Measurements from ENCODE around the gene RSPH1.

Gene RSPH1

DNA sequence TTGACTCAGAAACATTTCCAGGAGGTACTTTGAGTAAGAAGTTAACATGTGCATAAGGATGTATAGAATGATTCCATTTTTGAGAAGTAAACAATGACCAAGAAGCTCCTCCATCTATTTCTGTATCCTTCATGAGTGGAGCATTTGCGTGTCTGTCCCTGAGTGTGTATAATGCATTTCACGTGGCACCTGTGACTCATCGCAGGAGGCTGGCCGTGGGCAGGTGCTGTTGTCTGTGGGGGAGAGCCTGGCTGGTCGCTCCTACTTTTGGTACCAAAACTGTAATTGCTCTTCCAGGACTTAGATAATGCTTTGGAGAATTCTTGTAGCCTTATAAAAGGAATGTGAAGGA lies 34.1 kb upstream of the RSPH1 start:
- DNase-seq: no peak

GRCh38 chr21:42527489-42528158 lies 31.6 kb upstream of the RSPH1 start:
- DNase-seq: no peak

DNA sequence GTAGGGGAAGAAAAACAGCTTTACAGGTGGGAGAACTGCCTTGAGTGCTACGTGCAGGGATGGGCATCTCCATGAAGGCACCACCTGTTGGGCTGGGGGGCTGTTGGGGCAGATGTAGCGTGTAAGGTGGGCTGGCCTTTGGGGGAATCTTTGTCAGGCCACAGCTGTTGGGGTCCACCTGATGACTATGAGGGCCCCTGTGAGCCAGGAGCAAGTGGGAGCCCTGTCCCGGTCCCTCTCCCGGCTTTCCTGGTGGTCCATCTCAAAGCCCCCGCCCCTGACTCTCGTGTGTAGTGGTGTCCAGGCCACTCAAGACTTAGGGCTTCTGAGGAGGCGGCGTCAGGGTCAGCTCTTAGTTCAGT lies 31.1 kb upstream of the RSPH1 start:
- DNase-seq: no peak

- DNase-seq: no peak
These were observed 30.3 kb upstream of the RSPH1 start for GRCh38 chr21:42526379-42526727.

DNA sequence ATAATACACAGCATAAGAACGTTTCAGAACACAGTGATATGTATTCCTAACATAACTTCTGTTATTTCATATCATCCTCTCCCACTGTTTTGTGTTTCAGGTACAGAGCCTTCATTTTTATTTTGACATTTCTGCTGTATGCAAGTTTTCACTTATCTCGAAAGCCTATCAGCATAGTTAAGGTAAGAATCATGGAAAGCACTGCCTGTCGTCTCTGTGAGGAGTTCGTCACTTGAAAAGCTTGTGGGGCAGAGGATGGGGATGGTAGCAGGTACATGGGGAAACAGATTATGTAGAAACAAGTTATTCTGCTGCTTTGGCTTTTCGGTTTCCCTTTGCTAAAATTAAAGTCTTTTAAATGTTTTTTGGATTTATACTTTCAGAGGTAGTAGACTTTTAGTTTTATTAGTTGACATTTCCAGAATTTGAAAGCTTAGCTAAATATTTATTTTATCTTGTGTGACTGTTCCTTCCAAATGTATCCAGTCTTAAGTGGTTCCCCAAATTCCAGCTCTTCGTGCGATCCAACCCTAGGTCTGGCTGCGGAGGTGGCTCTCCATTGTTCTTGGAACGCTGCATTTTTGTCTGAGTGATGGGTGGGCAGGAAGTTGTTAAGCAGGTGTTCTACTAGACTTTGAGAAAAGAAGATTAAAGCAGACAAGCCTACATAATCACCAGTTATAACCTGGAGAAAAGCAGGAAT lies 29.8 kb upstream of the RSPH1 start:
- no peak for DNase-seq

DNA sequence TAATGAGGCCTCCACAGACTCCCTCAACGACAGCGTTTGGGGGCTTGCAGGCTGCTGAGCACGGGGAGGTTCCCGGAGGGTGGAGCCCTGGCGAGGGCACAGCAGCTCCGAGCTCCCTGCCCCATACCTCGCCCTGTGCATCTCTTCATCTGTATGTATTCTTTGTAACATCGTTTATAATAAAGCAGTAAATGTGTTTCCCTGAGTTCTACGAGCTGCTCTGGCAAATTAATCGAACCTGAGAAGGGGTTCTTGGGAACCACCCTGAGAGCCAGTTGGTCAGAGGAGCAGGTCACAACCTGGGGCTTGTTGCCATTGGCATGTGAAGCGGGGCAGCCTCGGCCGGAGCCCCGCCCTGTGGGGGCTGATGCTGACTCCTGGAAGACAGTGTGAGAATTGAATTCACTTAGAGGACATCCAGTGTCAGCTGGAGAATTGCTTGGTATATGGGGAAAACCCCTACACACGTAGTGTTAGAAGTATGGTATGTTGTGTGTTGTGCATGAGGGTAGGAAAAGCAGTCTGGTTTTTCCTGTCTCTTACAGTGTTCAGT lies 29.1 kb upstream of the RSPH1 start:
- DNase-seq: no peak

DNA sequence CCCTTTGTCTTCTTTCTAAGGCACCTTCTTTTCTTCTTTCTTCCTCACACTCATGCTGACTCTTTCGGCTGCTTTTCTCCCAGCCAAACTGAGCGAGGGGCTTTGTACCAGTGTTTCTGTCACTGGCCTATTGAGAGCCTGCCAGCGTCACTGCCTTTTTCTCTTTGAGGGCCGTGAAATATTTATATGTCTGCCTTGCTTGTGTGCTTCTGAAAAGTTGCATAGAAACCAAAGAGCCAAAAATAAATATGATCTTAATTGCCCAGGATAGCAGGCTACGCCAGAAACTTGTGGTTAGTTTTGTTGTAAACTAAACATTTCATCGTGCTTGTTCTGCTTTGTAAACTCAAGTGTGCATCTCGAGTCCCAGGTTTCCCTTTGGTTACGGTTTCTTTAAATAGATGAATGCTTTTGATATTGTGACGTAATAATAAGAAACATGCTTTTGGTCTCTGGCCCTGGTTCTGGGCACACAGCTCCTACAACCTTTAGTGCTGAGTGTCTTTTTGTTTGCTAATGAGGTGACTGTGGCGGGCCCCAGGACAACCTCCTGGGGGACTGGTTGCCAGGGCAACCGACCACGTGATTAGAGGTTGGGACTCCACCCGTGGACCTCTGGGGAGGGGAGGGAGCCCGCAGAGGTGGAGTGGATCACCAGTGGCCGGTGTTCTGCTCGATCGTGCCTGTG lies 28.5 kb upstream of the RSPH1 start:
- DNase-seq: no peak

DNA sequence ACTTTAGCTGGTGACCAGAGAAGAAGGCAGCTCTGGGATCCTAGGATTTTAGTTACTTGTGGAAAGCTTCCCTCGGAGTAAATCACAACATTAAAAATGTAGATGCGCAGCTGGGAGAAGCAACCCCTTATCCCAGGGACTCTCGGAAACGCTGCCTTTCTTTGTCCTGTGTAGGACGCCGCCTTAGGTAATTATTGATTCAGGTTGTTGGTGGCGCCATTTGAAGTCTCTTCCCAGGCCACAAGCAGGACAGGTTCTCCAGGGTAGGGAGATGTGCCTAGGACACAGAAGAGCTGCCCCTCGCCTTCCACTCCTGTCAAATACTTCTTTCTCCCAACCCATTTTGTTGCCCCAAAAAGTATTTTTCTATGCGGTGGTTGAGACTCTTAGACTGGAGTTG lies 27.9 kb upstream of the RSPH1 start:
- DNase-seq: no peak

DNA sequence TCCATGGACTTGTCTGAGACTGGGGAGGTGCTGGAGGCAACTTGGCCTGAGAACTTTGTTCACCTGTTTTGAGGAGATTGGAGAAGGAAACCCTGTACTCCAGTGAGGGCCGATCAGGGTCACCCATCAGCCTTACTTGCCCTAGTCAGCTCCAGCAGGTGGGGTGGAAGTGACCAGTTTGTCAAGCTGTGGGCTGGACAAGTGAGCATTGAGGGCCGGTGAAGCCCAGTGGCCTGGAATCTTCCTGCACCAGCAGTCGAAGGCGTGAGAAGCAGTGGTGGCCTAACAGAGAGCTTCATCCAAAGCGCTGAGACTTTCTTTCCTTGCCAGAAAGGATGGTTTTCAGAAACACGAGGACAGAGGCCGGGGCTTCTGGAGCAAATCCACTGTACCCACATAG lies 27.2 kb upstream of the RSPH1 start:
- DNase-seq: no peak

DNA sequence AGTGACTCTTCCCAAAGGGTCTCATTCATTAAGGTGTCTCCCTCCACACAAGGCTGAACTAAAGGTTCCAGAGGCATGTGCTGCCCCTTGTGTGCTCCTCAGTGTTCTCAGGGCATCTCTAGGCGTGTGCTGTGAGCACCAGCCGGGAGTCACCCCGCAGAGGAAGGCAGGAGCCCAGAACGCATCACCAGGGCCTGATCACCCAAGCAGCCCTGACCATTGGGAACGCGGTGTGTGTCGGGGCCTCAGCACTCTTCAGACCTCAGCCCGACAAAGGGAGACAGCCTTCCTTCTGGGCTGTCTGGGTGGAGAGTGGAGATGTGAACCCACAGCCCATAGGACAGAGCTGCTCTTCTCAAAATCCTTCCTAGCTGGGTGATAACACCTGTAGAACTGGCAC lies 26.7 kb upstream of the RSPH1 start:
- no peak for DNase-seq

DNA sequence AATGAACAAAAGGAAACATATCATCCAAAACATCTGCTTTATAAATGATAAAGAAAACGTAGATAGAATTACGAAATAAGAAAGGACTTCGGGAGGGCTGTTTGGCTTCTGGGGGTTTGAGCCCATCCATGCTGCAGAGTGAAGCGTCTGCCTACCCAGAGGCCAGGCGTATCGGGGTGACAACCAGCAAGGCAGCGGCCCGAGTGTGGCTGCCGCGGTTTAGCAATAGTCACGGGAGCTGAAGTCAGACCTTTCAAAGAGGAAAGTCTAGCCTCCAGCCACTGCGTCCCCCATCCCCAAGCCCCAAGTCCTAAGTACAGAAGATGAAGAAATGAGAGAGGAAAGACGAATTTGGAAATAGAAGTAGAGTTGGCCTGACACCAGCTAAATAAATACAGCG lies 26.2 kb upstream of the RSPH1 start:
- DNase-seq: no peak

GRCh38 chr21:42521805-42522204 lies 25.8 kb upstream of the RSPH1 start:
- DNase-seq: no peak

DNA sequence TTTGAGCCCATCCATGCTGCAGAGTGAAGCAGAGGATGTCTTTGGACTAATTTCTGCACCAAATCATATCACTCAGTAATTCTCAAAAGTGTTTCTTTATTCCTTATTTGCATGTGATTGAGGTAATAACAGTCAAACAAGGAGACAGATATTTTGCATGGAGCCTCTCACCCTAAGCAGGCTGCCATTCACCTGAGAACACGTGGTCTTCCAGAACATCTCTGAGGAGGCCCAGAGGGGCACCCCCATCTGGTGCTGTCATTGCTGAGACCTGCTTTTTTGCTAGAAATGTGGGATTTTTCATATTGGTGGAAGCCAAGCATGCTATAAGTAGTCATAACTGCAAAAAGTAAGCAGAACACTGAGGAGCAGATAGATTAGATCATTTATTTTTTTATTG lies 25.4 kb upstream of the RSPH1 start:
- DNase-seq: no peak

GRCh38 chr21:42520628-42521253 lies 24.7 kb upstream of the RSPH1 start:
- no peak for DNase-seq

- no peak for DNase-seq
These were observed 22.6 kb upstream of the RSPH1 start for GRCh38 chr21:42518626-42519025.

- DNase-seq: no peak
These were observed 22.2 kb upstream of the RSPH1 start for GRCh38 chr21:42518215-42518614.

GRCh38 chr21:42515708-42516502 lies 19.9 kb upstream of the RSPH1 start:
- DNase-seq: peak; percentile 34

DNA sequence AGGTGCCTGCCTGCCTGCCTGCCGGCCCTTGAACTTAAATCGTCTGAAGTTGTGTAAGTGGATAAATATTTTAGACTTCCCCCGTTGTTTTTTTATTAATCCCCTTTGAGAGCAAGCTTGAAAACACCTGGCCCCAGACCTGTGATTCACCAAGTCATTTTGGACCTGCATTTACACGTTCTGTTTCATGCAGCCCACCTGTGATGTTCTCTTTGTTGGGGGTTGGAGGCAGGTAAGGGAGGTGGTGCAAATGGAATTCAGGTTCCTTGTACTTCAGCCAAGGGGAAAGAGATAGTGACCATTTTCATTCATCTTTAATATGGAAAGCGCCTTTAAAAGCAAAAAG lies 18.8 kb upstream of the RSPH1 start:
- DNase-seq: no peak

DNA sequence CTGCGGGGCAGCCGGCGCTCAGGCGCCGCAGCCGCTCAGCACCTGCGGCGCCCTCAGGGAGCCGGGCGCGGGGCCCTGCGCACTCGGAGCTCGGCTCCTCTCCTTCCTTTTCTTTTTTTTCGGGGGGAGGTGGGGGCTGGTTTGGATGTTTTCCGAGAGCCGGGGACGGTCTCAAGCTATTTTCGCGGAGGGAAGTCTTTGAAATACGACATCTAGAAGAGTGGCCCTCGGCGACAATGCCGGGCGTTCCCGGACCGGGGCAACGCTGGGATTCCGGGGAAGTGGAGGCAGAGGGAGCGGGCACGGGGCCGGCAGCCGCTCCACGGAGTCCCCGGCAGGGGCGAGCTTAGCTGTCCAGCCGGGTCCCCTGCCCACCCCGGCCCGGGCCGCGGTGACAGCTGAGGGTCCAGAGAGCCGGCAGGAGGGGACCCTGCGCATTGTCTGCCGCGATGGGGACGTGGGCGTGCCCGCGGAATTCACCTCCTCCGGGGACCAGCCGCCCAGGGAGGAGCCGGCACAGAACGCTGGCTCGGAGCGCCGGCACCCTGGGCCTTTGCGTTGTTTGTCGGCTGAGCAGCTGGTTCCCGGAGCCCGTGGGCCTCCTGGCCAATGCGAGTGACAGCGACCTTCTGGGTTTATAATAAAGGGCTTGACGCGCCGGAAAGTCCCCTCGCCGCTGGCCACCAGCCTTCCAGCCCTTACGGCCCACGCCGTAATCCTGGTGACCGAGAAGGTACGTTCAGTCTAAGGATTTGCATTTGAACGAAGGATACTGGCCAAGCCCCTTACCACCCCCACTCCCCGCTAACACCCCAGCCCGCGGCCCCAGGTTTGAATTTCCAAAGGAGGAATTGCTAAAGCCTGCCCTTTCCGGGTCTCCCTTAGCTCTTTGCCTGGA lies 18.2 kb upstream of the RSPH1 start:
- DNase-seq: no peak

- no peak for DNase-seq
These were observed 17.3 kb upstream of the RSPH1 start, which contains the start of gene SLC37A1 for GRCh38 chr21:42513151-42513984. SLC37A1 (plus strand) TSS chr21:42513852; CDS start chr21:42518455, 4,603 bp downstream.

Measured in midbrain (tissue), 1 donor.